GM12872 (cell line): Measurements from ENCODE around the gene HSD11B2.

Experiments used
- TF ChIP-seq, protein P1 (sequence below): IDR thresholded peaks from 3 replicates; pipeline ENCODE4 v1.5.1; 2011; ENCODE audit warnings: low read depth, mild to moderate bottlenecking, low read length, moderate library complexity; ENCODE audit not compliant: insufficient read depth

The HSD11B2 gene

GRCh38 chr16:67428146-67428731, 2.7 kb upstream of the HSD11B2 start:
- TF ChIP-seq, protein P1, sequence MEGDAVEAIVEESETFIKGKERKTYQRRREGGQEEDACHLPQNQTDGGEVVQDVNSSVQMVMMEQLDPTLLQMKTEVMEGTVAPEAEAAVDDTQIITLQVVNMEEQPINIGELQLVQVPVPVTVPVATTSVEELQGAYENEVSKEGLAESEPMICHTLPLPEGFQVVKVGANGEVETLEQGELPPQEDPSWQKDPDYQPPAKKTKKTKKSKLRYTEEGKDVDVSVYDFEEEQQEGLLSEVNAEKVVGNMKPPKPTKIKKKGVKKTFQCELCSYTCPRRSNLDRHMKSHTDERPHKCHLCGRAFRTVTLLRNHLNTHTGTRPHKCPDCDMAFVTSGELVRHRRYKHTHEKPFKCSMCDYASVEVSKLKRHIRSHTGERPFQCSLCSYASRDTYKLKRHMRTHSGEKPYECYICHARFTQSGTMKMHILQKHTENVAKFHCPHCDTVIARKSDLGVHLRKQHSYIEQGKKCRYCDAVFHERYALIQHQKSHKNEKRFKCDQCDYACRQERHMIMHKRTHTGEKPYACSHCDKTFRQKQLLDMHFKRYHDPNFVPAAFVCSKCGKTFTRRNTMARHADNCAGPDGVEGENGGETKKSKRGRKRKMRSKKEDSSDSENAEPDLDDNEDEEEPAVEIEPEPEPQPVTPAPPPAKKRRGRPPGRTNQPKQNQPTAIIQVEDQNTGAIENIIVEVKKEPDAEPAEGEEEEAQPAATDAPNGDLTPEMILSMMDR = peak; percentile 93

DNA sequence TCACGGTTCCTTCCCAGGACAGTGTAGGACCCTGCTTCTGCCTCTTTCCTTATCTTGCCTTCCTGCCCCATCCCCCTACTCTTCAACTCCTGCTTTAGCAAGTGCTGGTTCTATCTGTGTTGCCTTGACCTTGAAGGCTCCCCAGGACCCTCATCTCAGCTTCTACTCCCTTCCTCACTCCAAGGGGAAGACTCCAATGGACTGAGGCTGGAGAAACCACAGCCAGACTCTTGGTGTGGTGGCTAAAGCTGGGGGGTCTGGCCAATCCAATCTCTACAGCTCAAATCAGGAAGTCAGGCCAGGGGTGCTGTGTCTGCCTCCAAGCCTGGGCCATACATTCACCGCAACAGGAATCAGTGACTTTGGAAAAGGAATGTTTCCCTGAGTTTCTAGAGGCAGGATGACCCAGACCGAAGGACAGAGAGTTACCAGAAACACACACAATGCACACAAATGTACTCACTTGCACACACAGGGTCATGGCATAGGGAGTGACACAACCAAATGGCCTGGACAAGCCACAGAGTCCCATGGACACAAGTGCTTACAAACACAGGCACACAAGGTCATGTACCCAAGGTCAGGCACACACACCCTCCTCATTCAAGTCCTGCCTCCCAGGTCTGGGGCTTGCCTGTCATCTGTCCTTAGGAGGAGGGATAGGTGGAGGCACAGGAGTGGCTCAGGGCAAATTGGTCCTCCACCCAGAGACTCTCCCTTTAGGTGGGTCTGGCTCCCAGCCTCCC, 1.7 kb upstream of the HSD11B2 start:
- TF ChIP-seq, protein P1 = no peak

DNA sequence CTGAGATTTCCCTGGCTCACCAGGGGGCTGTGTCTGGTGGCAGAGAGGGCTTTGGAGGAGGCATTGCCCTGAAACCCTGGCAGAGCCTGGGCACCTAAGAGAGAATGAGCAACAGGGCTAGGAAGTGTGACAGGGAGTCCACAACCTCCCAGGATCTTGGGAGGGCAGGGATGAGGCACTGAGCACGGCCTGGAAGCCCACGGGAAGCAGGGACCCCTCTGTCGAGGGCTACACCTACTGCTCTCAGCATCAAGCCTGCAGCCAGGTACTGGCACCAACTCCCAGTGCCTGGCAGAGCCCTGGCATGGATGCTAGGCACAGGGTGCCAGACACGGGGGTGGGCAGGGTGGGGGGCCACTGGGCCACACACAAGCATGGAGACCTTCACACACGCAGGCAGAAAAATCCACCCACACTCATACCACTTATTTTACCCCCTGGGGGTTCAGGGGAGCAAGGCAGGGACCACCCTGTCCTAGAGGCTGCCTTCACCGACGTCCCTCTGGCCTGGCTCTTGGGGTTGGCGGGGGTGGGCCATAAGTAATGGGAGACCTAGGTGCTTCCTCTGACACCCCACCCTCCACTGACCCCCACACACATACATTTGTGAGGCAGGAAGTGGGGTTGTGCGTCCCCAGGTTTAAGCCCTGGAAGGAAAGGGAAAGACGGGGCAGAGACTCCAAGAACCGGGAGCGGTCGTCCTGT, 970 bp upstream of the HSD11B2 start:
- TF ChIP-seq, protein P1 = no peak

DNA sequence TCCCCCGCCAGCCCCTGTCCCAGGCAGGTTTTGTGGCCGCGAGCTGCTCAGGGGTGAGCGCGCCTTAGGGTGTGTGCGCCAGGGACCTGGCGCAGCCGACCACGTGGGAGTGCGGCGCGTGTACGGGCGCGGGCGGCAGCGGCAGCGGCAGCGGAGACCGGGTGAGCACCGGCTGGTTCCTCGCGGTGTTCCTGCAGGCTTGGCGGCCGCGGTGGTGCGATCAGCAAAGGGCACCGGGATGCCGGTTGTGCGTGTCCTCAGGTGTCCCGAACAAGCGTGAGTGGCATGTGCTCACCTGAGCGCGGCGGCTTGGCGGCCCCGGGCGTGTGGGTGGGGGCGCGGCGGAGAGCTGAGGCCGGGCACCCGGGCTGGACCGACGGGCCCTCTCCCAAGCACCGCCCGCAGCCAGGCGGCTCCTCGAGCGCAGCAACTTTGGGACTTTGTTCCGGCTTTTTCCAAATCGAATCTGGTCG, 381 bp upstream of the HSD11B2 start:
- TF ChIP-seq, protein P1 = no peak

GRCh38 chr16:67431775-67432505, 1.0 kb downstream of the HSD11B2 start:
- TF ChIP-seq, protein P1 = no peak

DNA sequence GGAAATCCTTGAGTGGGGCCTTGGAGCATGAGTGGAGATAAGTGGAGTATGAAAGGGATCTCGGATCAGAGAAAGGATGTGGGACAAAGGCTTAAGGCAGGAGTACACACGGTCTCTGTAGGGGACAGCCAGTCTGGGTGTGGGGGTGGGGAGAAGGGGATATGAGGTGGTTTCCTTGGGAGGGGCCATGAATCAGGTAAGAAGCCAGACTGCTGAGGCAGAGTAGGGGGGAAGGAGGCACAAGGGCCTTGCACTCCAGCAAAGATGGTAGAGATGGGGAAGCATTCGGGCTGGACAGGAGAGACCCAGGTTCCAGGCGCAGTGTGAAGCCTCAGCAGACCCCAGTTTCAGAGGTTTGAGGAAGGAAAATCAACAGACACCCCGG, 1.6 kb downstream of the HSD11B2 start:
- TF ChIP-seq, protein P1 = no peak

GRCh38 chr16:67433131-67433719, 2.3 kb downstream of the HSD11B2 start:
- TF ChIP-seq, protein P1 = no peak
